T-cell (primary cell): ENCODE data around the gene UMPS. TPM values are rescaled to one million over a fixed set of nuclear protein-coding genes. Genes with fewer than 3 reads are reported as not detected.

Experiments
- ATAC-seq, 4 experiments: fragments of 200-7000 bp in 3 of 4; fragments of 150-1000 bp in 1 of 4; cut with Tn5 transposase; replicated peaks in 1 of 4; 1 replicate in 3 of 4; 2 replicates in 1 of 4; pipeline ENCODE4 v1.10.0; 2021; ENCODE audit warnings: moderate library complexity in 3 of 4, mild to moderate bottlenecking in 2 of 4, moderate number of reproducible peaks in 1 of 4
- CTCF ChIA-PET, 2 donors: fragments of 300-600 bp; sonication (Branson Sonifier 250); formaldehyde crosslinking; loops; one replicate each; lab custom pipeline; 2022; ENCODE audit warnings: antibody characterized with exemption in 2 of 2; lab: Charles Lee
- POLR2A ChIA-PET, 2 donors: fragments of 300-600 bp; sonication (Branson Sonifier 250); formaldehyde crosslinking; loops; one replicate each; lab custom pipeline; 2022; ENCODE audit warnings: antibody characterized with exemption in 2 of 2; lab: Charles Lee
- DNase-seq, 35 experiments: peaks; one replicate each; pipeline versions ENCODE4 v3.0.0 to v3.0.0-alpha.2; 2013 to 2023
- H3K27ac ChIP-seq: one replicate; pipeline ENCODE4 v1.5.1; 2013; ENCODE audit warnings: low read length
- H3K27me3 ChIP-seq, 2 experiments: replicated peaks in 1 of 2; 1 replicate in 1 of 2; 2 replicates in 1 of 2; pipeline versions ENCODE4 v1.6.1 to v1.7.0; 2013; ENCODE audit warnings: low read length in 1 of 2, mixed read lengths in 1 of 2; ENCODE audit not compliant: control insufficient read depth in 2 of 2, insufficient read depth in 2 of 2; ENCODE audit errors: extremely low read depth in 1 of 2
- H3K36me3 ChIP-seq, 2 donors: 1 replicate in 1 of 2; 2 replicates in 1 of 2; pipeline versions ENCODE4 v1.6.1 to v1.7.0; 2013; ENCODE audit warnings: low read length in 1 of 2; ENCODE audit not compliant: control insufficient read depth in 2 of 2, insufficient read depth in 1 of 2; ENCODE audit errors: extremely low read depth in 1 of 2
- H3K4me1 ChIP-seq, 2 experiments: 1 replicate in 1 of 2; 2 replicates in 1 of 2; pipeline versions ENCODE4 v1.6.1 to v1.7.0; 2013; ENCODE audit warnings: low read length in 2 of 2, mixed read lengths in 1 of 2; ENCODE audit not compliant: insufficient read depth in 2 of 2, control insufficient read depth in 1 of 2; ENCODE audit errors: extremely low read depth in 1 of 2
- H3K4me3 ChIP-seq, 2 donors: 1 replicate in 1 of 2; 2 replicates in 1 of 2; pipeline versions ENCODE4 v1.5.1 to v1.7.0; 2013; ENCODE audit warnings: mild to moderate bottlenecking in 2 of 2, low read length in 1 of 2, moderate library complexity in 1 of 2; ENCODE audit not compliant: control insufficient read depth in 1 of 2; ENCODE audit errors: extremely low read depth in 1 of 2
- H3K9me3 ChIP-seq: 2 replicates; pipeline ENCODE4 v1.7.0; 2013
- H3K27ac Mint-ChIP-seq, 2 donors: one replicate each; pipeline ENCODE4 v1.8.0; 2020 to 2021; ENCODE audit warnings: mild to moderate bottlenecking in 2 of 2, mixed read lengths in 2 of 2
- H3K27me3 Mint-ChIP-seq, 2 donors: one replicate each; pipeline ENCODE4 v1.8.0; 2021 to 2022; ENCODE audit warnings: mixed read lengths in 2 of 2
- H3K36me3 Mint-ChIP-seq: one replicate; pipeline ENCODE4 v1.8.0; 2021; ENCODE audit warnings: mixed read lengths
- H3K4me1 Mint-ChIP-seq, 3 donors: one replicate each; pipeline ENCODE4 v1.8.0; 2020 to 2022; ENCODE audit warnings: mixed read lengths in 3 of 3, mild to moderate bottlenecking in 1 of 3
- H3K4me3 Mint-ChIP-seq, 3 donors: one replicate each; pipeline ENCODE4 v1.8.0; 2020 to 2022; ENCODE audit warnings: mild to moderate bottlenecking in 3 of 3, mixed read lengths in 3 of 3, moderate library complexity in 3 of 3
- H3K9me3 Mint-ChIP-seq, 3 donors: one replicate each; pipeline ENCODE4 v1.8.0; 2020 to 2022; ENCODE audit warnings: mixed read lengths in 3 of 3
- WGBS: methylation state at CpG from one replicate; pipeline ENCODE4 v1.1.5; 2013; ENCODE audit warnings: missing lambda C conversion rate; ENCODE audit not compliant: insufficient coverage; 5-methylcytosine and 5-hydroxymethylcytosine counted together
- total RNA-seq, 35 experiments: library from RNA in 6 of 35; stranded (reverse) in 6 of 35; fragments of 120-200 nt in 1 of 35; gene quantifications; one replicate each; pipeline versions ENCODE4 v1.2.1 to v1.2.4 and lab custom pipeline; 2013 to 2026

The UMPS gene
- total RNA-seq, 5 donors from 2014 or later (not counting 1 experiment from before 2014, with no cell fraction given): 14.9 to 29.6 (median 21.1) TPM

GRCh38 chr3:124777762-124778470, 47.7 kb downstream of the UMPS start:
- Histone ChIP-seq H3K4me3 (no peak overlapping the region), H3K9me3 (no peaks in the 10 kb centered on the region), H3K27me3 (peaks cover 0 to 29% of the 10 kb centered on the region in 2 experiments), H3K36me3 (no peaks in the 10 kb centered on the region), H3K27ac (no peak overlapping the region), H3K4me1 (peaks cover 0 to 4% of the 10 kb centered on the region in 2 experiments)
- H3K4me1 Mint-ChIP-seq: peaks cover 6 to 10% (median 9%) of the 10 kb centered on the region in 3 donors
- no peak for ATAC-seq
- WGBS: 63% methylated on average over 3 of the region's 5 CpGs
- ChIA-PET CTCF (no interaction called here), POLR2A (no interaction called here)
- no peaks in the 10 kb centered on the region for H3K36me3 Mint-ChIP-seq
- H3K9me3 Mint-ChIP-seq: no peaks in the 10 kb centered on the region
- no peak overlapping the region for H3K27ac Mint-ChIP-seq
- H3K27me3 Mint-ChIP-seq: peaks cover 13 to 15% of the 10 kb centered on the region in 2 donors
- no peak for DNase-seq
- no peak overlapping the region for H3K4me3 Mint-ChIP-seq

- Histone ChIP-seq H3K27ac (no peak overlapping the region), H3K4me3 (no peak overlapping the region), H3K9me3 (no peaks in the 10 kb centered on the region), H3K36me3 (no peaks in the 10 kb centered on the region), H3K27me3 (peaks cover 0 to 24% of the 10 kb centered on the region in 2 experiments), H3K4me1 (peaks cover 0 to 4% of the 10 kb centered on the region in 2 experiments)
- Mint-ChIP-seq H3K4me3 (no peak overlapping the region), H3K27me3 (peaks cover 6 to 8% of the 10 kb centered on the region in 2 donors), H3K9me3 (no peaks in the 10 kb centered on the region), H3K4me1 (peaks cover 6 to 10% (median 9%) of the 10 kb centered on the region in 3 donors), H3K27ac (no peak overlapping the region), H3K36me3 (no peaks in the 10 kb centered on the region)
- ChIA-PET CTCF (interaction anchor here in 1 of 2 donors (1.1 kb wide), 1 partner anchor 18 kb away, joined by 4 read pairs; no protein-coding TSS in a partner anchor), POLR2A (no interaction called here)
- ATAC-seq (no peak), DNase-seq (no peak)
- WGBS: 76% methylated on average over 5 of the region's 7 CpGs
Measured at GRCh38 chr3:124779116-124779515, 48.9 kb downstream of the UMPS start.

- CTCF ChIA-PET: interaction anchor here in 1 of 2 donors (0.6 to 1.1 kb wide), 2 partner anchors 19 to 250 kb away, joined by 3 to 4 read pairs; no protein-coding TSS in a partner anchor
- H3K9me3 ChIP-seq: no peaks in the 10 kb centered on the region
- H3K4me3 ChIP-seq: no peak overlapping the region
- peaks cover 0 to 21% of the 10 kb centered on the region in 2 experiments for H3K27me3 ChIP-seq
- peaks cover 4 to 8% of the 10 kb centered on the region in 2 donors for H3K27me3 Mint-ChIP-seq
- H3K4me3 Mint-ChIP-seq: no peak overlapping the region
- POLR2A ChIA-PET: no interaction called here
- WGBS: 81% methylated on average over 8 of the region's 9 CpGs
- H3K4me1 ChIP-seq: peaks cover 0 to 4% of the 10 kb centered on the region in 2 experiments
- H3K36me3 Mint-ChIP-seq: no peaks in the 10 kb centered on the region
- no peaks in the 10 kb centered on the region for H3K9me3 Mint-ChIP-seq
- no peak overlapping the region for H3K27ac ChIP-seq
- H3K4me1 Mint-ChIP-seq: peaks cover 6 to 12% (median 9%) of the 10 kb centered on the region in 3 donors
- no peak for DNase-seq
- H3K36me3 ChIP-seq: no peaks in the 10 kb centered on the region
- no peak overlapping the region for H3K27ac Mint-ChIP-seq
- no peak for ATAC-seq
Measured at GRCh38 chr3:124779751-124780191, 49.5 kb downstream of the UMPS start.

- H3K36me3 Mint-ChIP-seq: no peaks in the 10 kb centered on the region
- H3K4me1 Mint-ChIP-seq: peaks cover 6 to 12% (median 9%) of the 10 kb centered on the region in 3 donors
- no peak overlapping the region for H3K27ac ChIP-seq
- WGBS: 88% methylated on average over 1 of the region's 8 CpGs
- ChIA-PET POLR2A (no interaction called here), CTCF (interaction anchor here in 1 of 2 donors (1.1 kb wide), 1 partner anchor 19 kb away, joined by 4 read pairs; no protein-coding TSS in a partner anchor)
- H3K4me3 Mint-ChIP-seq: no peak overlapping the region
- no peaks in the 10 kb centered on the region for H3K9me3 ChIP-seq
- H3K4me3 ChIP-seq: no peak overlapping the region
- ATAC-seq: no peak
- H3K9me3 Mint-ChIP-seq: no peaks in the 10 kb centered on the region
- H3K4me1 ChIP-seq: peaks cover 0 to 4% of the 10 kb centered on the region in 2 experiments
- no peak overlapping the region for H3K27ac Mint-ChIP-seq
- H3K27me3 ChIP-seq: peaks cover 0 to 18% of the 10 kb centered on the region in 2 experiments
- no peak for DNase-seq
- H3K36me3 ChIP-seq: no peaks in the 10 kb centered on the region
- H3K27me3 Mint-ChIP-seq: peaks cover 0 to 3% of the 10 kb centered on the region in 2 donors
Measured at GRCh38 chr3:124780356-124780755, 50.1 kb downstream of the UMPS start.

- CTCF ChIA-PET: interaction anchor here in 1 of 2 donors (0.6 kb wide), 1 partner anchor 15 kb away, joined by 3 read pairs; no protein-coding TSS in a partner anchor
- no peak overlapping the region for H3K27ac Mint-ChIP-seq
Measured at GRCh38 chr3:124780761-124781475, 50.7 kb downstream of the UMPS start.

More at GRCh38 chr3:124780761-124781475, 50.7 kb downstream of the UMPS start:
- Histone ChIP-seq H3K4me3 (no peak overlapping the region), H3K4me1 (peaks cover 0 to 4% of the 10 kb centered on the region in 2 experiments), H3K27me3 (peaks cover 0 to 17% of the 10 kb centered on the region in 2 experiments), H3K9me3 (no peaks in the 10 kb centered on the region), H3K36me3 (no peaks in the 10 kb centered on the region), H3K27ac (no peak overlapping the region)
- Mint-ChIP-seq H3K4me3 (no peak overlapping the region), H3K9me3 (no peaks in the 10 kb centered on the region), H3K27me3 (peaks cover 0 to 3% of the 10 kb centered on the region in 2 donors), H3K36me3 (no peaks in the 10 kb centered on the region), H3K4me1 (peaks cover 6 to 12% (median 9%) of the 10 kb centered on the region in 3 donors)
- POLR2A ChIA-PET: no interaction called here
- DNase-seq: no peak
- WGBS: 69% methylated on average over 9 of the region's 15 CpGs
- ATAC-seq: no peak
